GM12874 (cell line): ENCODE results near the gene RTP2.

Experiments used
- TF ChIP-seq, protein P1 (sequence below): IDR thresholded peaks from 2 replicates; pipeline ENCODE4 v1.5.1; 2011; ENCODE audit warnings: low read depth, mild to moderate bottlenecking, control low read depth, low read length, moderate library complexity; ENCODE audit not compliant: insufficient read depth

Gene RTP2

GRCh38 chr3:187706971-187707370 is 4.6 kb upstream of the RTP2 start:
- TF ChIP-seq, protein P1, sequence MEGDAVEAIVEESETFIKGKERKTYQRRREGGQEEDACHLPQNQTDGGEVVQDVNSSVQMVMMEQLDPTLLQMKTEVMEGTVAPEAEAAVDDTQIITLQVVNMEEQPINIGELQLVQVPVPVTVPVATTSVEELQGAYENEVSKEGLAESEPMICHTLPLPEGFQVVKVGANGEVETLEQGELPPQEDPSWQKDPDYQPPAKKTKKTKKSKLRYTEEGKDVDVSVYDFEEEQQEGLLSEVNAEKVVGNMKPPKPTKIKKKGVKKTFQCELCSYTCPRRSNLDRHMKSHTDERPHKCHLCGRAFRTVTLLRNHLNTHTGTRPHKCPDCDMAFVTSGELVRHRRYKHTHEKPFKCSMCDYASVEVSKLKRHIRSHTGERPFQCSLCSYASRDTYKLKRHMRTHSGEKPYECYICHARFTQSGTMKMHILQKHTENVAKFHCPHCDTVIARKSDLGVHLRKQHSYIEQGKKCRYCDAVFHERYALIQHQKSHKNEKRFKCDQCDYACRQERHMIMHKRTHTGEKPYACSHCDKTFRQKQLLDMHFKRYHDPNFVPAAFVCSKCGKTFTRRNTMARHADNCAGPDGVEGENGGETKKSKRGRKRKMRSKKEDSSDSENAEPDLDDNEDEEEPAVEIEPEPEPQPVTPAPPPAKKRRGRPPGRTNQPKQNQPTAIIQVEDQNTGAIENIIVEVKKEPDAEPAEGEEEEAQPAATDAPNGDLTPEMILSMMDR = no peak

DNA sequence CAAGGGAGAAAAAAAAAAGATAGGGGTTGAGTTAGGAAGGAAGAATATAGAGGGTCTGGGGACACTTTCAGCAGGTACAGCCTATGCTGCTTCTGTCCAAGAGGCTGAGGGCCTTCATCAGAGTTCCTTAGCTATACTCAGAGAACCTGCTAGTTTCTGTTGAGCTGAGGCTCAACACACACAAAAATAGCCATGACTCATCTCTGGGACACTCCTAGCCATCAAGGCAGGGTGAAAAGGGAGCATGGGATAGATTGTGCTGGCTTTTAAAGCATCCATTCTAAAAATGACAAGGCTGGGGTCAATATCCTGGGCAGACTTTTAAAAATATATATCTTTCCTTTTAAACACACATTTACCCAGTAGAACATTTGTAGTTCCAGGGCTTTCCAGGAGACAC is 2.8 kb upstream of the RTP2 start:
- TF ChIP-seq, protein P1 = no peak

DNA sequence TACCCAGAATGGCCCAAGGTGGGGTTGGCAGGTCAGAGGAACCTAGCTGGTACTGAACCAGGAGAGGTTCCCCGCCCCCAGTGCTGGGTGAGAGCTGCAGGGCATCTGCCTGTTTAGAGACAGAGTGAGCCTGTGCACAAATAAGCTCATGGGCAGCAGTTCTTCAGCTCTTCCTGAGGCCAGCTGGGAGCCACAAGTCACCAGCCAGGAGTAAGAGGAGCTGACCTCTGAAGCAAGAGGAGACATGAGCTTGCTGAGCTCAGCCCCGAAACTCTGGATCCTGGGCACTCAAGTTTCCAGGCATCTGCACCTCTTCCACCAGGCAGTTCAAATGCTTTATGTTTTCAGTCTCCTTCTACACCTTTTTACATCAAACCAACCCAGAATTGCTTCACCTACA is 2.1 kb downstream of the RTP2 start:
- TF ChIP-seq, protein P1 = no peak

- TF ChIP-seq, protein P1 = no peak
These were observed 3.6 kb downstream of the RTP2 start for GRCh38 chr3:187698499-187699399.

GRCh38 chr3:187696021-187696420 is 6.3 kb downstream of the RTP2 start:
- TF ChIP-seq, protein P1 = no peak

- TF ChIP-seq, protein P1 = no peak
These were observed 6.9 kb downstream of the RTP2 start for GRCh38 chr3:187695449-187695848.

- TF ChIP-seq, protein P1 = no peak
These were observed 7.6 kb downstream of the RTP2 start for GRCh38 chr3:187694801-187695200.
